PFSK-1 (cell line): ENCODE measurements around the gene EEF1AKMT2.

ENCODE experiments used
- FOXP2 ChIP-seq: optimal IDR thresholded peaks from 2 replicates; pipeline ENCODE3; 2011; ENCODE audit warnings: borderline replicate concordance, control low read depth, inconsistent platforms; ENCODE audit not compliant: insufficient read depth; ENCODE audit errors: extremely low read length, extremely low read depth
- POLR2AphosphoS5 ChIP-seq: IDR thresholded peaks from 2 replicates; pipeline ENCODE4 v1.6.1; 2012; ENCODE audit warnings: low read depth, mild to moderate bottlenecking, control low read depth, low read length, moderate library complexity
- SIN3A ChIP-seq: IDR thresholded peaks from 2 replicates; pipeline ENCODE4 v1.6.1; 2012; ENCODE audit warnings: mild to moderate bottlenecking, low read length, moderate library complexity, borderline replicate concordance; ENCODE audit not compliant: insufficient read depth
- TAF1 ChIP-seq: IDR thresholded peaks from 2 replicates; pipeline ENCODE4 v1.6.1; 2012; ENCODE audit warnings: low read length, control low read depth, borderline replicate concordance; ENCODE audit not compliant: insufficient read depth
- TF ChIP-seq, protein P1 (sequence below), 2 experiments: IDR thresholded peaks; 2 replicates each; pipeline versions ENCODE4 v1.6.1 to v1.8.0; 2011 to 2012; ENCODE audit warnings: low read depth in 2 of 2, low read length in 2 of 2, control low read depth in 1 of 2, inconsistent platforms in 1 of 2, mild to moderate bottlenecking in 1 of 2, moderate library complexity in 1 of 2; ENCODE audit not compliant: insufficient read depth in 1 of 2

DNA sequence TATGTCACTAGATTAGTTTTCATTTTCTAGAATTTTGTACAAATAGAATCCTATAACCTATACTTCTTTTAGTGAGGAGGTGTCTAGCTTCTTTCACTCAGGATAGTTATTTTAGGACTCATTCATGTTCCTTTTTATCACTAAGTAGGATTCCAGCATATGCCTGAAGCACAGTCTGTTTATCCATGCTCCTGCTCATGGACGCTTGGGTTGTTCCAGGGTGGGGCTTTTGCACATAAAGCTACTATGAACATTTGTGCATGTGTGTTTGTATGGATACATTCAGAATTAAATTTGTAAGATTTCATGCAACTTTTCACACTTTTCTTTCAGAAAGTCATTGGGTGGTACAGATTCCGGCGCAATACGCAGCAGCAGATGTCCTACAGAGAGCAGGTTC lies 34.6 kb upstream of the EEF1AKMT2 start:
- TF ChIP-seq POLR2AphosphoS5 (no peak), SIN3A (no peak), FOXP2 (no peak), TAF1 (no peak)
- TF ChIP-seq, protein P1, sequence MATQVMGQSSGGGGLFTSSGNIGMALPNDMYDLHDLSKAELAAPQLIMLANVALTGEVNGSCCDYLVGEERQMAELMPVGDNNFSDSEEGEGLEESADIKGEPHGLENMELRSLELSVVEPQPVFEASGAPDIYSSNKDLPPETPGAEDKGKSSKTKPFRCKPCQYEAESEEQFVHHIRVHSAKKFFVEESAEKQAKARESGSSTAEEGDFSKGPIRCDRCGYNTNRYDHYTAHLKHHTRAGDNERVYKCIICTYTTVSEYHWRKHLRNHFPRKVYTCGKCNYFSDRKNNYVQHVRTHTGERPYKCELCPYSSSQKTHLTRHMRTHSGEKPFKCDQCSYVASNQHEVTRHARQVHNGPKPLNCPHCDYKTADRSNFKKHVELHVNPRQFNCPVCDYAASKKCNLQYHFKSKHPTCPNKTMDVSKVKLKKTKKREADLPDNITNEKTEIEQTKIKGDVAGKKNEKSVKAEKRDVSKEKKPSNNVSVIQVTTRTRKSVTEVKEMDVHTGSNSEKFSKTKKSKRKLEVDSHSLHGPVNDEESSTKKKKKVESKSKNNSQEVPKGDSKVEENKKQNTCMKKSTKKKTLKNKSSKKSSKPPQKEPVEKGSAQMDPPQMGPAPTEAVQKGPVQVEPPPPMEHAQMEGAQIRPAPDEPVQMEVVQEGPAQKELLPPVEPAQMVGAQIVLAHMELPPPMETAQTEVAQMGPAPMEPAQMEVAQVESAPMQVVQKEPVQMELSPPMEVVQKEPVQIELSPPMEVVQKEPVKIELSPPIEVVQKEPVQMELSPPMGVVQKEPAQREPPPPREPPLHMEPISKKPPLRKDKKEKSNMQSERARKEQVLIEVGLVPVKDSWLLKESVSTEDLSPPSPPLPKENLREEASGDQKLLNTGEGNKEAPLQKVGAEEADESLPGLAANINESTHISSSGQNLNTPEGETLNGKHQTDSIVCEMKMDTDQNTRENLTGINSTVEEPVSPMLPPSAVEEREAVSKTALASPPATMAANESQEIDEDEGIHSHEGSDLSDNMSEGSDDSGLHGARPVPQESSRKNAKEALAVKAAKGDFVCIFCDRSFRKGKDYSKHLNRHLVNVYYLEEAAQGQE (IDR thresholded peaks at IDR 0.05; ENCODE audit: insufficient read depth in 1 of 2, low read depth in 2 of 2, low read length in 2 of 2), result no peak
